HepG2 (cell line): ENCODE results near the gene KAT6B. TPM values are rescaled to one million over a fixed set of nuclear protein-coding genes. Genes with fewer than 3 reads are reported as not detected.

Experiments used
- ATAC-seq: fragments of 200-7000 bp; cut with Tn5 transposase; 3 replicates; pipeline ENCODE4 v1.9.1; 2020; ENCODE audit warnings: mild to moderate bottlenecking, moderate library complexity
- BruUV-seq: library from RNA; stranded (reverse); fragments of 400-500 nt; replicated peaks from 2 replicates; lab custom pipeline; 2021; lab: Mats Ljungman, UMichigan
- CTCF ChIA-PET: fragments of 300-600 bp; formaldehyde crosslinking; extraction: SDS; loops from one replicate; lab custom pipeline; 2021; ENCODE audit warnings: low total read pairs, inconsistent platforms, low intra/inter-chr PET ratio; lab: Yijun Ruan, JAX
- POLR2A ChIA-PET: fragments of 350-600 bp; sonication (Branson Sonifier 250); formaldehyde crosslinking; loops from one replicate; lab custom pipeline; 2020; ENCODE audit warnings: antibody characterized with exemption, inconsistent platforms; lab: Yijun Ruan, JAX
- DNase-seq: peaks from one replicate; pipeline ENCODE4 v3.0.0-alpha.2; 2015; ENCODE audit warnings: low spot score
- FAIRE-seq: peaks from 3 replicates; lab custom pipeline; 2011; peaks lifted over from hg19 to GRCh38; lab: Jason Lieb, UNC
- H2AFZ ChIP-seq: one replicate; pipeline ENCODE4 v1.6.1; 2011; ENCODE audit warnings: low read length, inconsistent platforms
- H3K27ac ChIP-seq: fragments of 300-600 bp; 3 replicates; pipeline ENCODE4 v1.8.0; 2011; ENCODE audit warnings: mixed run types, mild to moderate bottlenecking, mixed read lengths, low read length, inconsistent platforms; ENCODE audit not compliant: insufficient read depth; ENCODE audit errors: extremely low read length
- H3K27me3 ChIP-seq, 2 experiments: fragments of 200-600 bp in 1 of 2; 2 replicates in 1 of 2; 3 replicates in 1 of 2; pipeline versions ENCODE4 v1.6.0 to v1.8.0; 2011; ENCODE audit warnings: low read length in 2 of 2, mild to moderate bottlenecking in 2 of 2, moderate library complexity in 2 of 2, inconsistent platforms in 1 of 2; ENCODE audit not compliant: insufficient read depth in 2 of 2, control insufficient read depth in 1 of 2
- H3K36me3 ChIP-seq, 2 experiments: fragments of 200-600 bp in 1 of 2; replicated peaks in 1 of 2; 2 replicates in 1 of 2; 3 replicates in 1 of 2; pipeline versions ENCODE4 v1.5.1 to v1.8.0; 2011; ENCODE audit warnings: low read length in 2 of 2, inconsistent platforms in 1 of 2; ENCODE audit not compliant: insufficient read depth in 2 of 2, control insufficient read depth in 1 of 2
- H3K4me1 ChIP-seq: 2 replicates; pipeline ENCODE4 v1.5.1; 2012; ENCODE audit warnings: low read length, inconsistent platforms; ENCODE audit not compliant: insufficient read depth
- H3K4me2 ChIP-seq: 2 replicates; pipeline ENCODE4 v1.6.0; 2011; ENCODE audit warnings: low read depth, low read length, inconsistent platforms
- H3K4me3 ChIP-seq, 3 experiments: fragments of 200-600 bp in 1 of 3; sonication (generic), shearing (Covaris generic) in 1 of 3; replicated peaks in 1 of 3; 2 replicates each; pipeline ENCODE4 v1.5.1; 2011 to 2016; ENCODE audit warnings: low read length in 3 of 3, inconsistent platforms in 2 of 3, low read depth in 2 of 3, mild to moderate bottlenecking in 2 of 3, control low read depth in 1 of 3, mixed read lengths in 1 of 3; ENCODE audit not compliant: insufficient read depth in 1 of 3
- H3K79me2 ChIP-seq: one replicate; pipeline ENCODE4 v1.6.1; 2011; ENCODE audit warnings: low read length, inconsistent platforms; ENCODE audit not compliant: insufficient read depth
- H3K9ac ChIP-seq: 2 replicates; pipeline ENCODE4 v1.6.0; 2011; ENCODE audit warnings: mild to moderate bottlenecking, low read depth, low read length, inconsistent platforms; ENCODE audit not compliant: insufficient read depth
- H3K9me3 ChIP-seq: 2 replicates; pipeline ENCODE4 v1.5.1; 2012; ENCODE audit warnings: mild to moderate bottlenecking, low read length
- H4K20me1 ChIP-seq: 2 replicates; pipeline ENCODE4 v1.6.0; 2011; ENCODE audit warnings: inconsistent platforms, mild to moderate bottlenecking, low read length, moderate library complexity; ENCODE audit not compliant: insufficient read depth
- HHEX ChIP-seq: IDR thresholded peaks from 2 replicates; pipeline ENCODE4 v1.6.1; 2016; ENCODE audit warnings: control low read depth
- KDM2A ChIP-seq: sonication (generic); formaldehyde crosslinking; IDR thresholded peaks from 2 replicates; pipeline ENCODE4 v1.4.0; 2020; ENCODE audit warnings: low read depth, missing genetic modification reagents, borderline replicate concordance
- MBD4 ChIP-seq: IDR thresholded peaks from 2 replicates; pipeline ENCODE4 v1.6.1; 2012; ENCODE audit warnings: low read length, inconsistent platforms, borderline replicate concordance
- MTF1 ChIP-seq: sonication (generic); formaldehyde crosslinking; IDR thresholded peaks from 2 replicates; pipeline ENCODE4 v1.5.0; 2020; ENCODE audit warnings: missing genetic modification reagents
- SIN3A ChIP-seq: IDR thresholded peaks from 2 replicates; pipeline ENCODE4 v1.6.1; 2011; ENCODE audit warnings: low read depth, mild to moderate bottlenecking, control low read depth, low read length, borderline replicate concordance
- TAF1 ChIP-seq: sonication (generic); formaldehyde crosslinking; IDR thresholded peaks from 2 replicates; pipeline ENCODE4 v1.4.0; 2020; ENCODE audit warnings: missing genetic modification reagents
- TBX3 ChIP-seq: fragments of 450-650 bp; IDR thresholded peaks from 2 replicates; pipeline ENCODE4 v1.6.1; 2017; ENCODE audit warnings: antibody characterized with exemption, mild to moderate bottlenecking, inconsistent platforms, borderline replicate concordance
- TMF1 ChIP-seq: sonication (generic); formaldehyde crosslinking; IDR thresholded peaks from 2 replicates; pipeline ENCODE4 v1.8.1; 2022; ENCODE audit warnings: low read depth, missing genetic modification reagents
- YEATS2 ChIP-seq: sonication (generic); formaldehyde crosslinking; IDR thresholded peaks from 2 replicates; pipeline ENCODE4 v1.4.0; 2020; ENCODE audit warnings: missing genetic modification reagents, borderline replicate concordance
- ZEB1 ChIP-seq: IDR thresholded peaks from 2 replicates; pipeline ENCODE4 v1.6.1; 2012; ENCODE audit warnings: mild to moderate bottlenecking, low read depth, inconsistent platforms; ENCODE audit not compliant: insufficient replicate concordance
- ZNF160 ChIP-seq: sonication (generic); formaldehyde crosslinking; IDR thresholded peaks from 2 replicates; pipeline ENCODE4 v1.8.0; 2022; ENCODE audit warnings: mild to moderate bottlenecking, inconsistent platforms, missing genetic modification reagents
- ZNF224 ChIP-seq: sonication (generic); formaldehyde crosslinking; IDR thresholded peaks from 2 replicates; pipeline ENCODE4 v1.5.0; 2020; ENCODE audit warnings: mild to moderate bottlenecking, missing genetic modification reagents
- ZNF274 ChIP-seq: sonication (generic); formaldehyde crosslinking; IDR thresholded peaks from 2 replicates; pipeline ENCODE4 v1.5.1; 2020; ENCODE audit warnings: mild to moderate bottlenecking, missing genetic modification reagents
- WGBS: methylation state at CpG from one replicate; pipeline ENCODE4 v1.1.6; 2017; ENCODE audit warnings: low lambda C conversion rate; 5-methylcytosine and 5-hydroxymethylcytosine counted together
- in situ Hi-C: cut with HindIII; loops from 2 replicates; pipeline ENCODE4 v1.10.0; 2017; ENCODE audit warnings: low pct_unique_long_range_greater_than_20kb; ENCODE audit not compliant: extremely low pct_ligation_motif_present
- intact Hi-C: fragments of 100-400 bp; cut with micrococcal nuclease; formaldehyde crosslinking; loops from one replicate; pipeline ENCODE4 v1.10.0; 2022; ENCODE audit not compliant: unreplicated experiment
- polyA plus RNA-seq, 8 experiments: library from polyadenylated mRNA; depleted of rRNA in 3 of 8; stranded (reverse) in 7 of 8; unstranded in 1 of 8; fragments of >200 nt; fragmentation: Illumina TruSeq in 4 of 8; extraction: Trizol in 4 of 8; gene quantifications; 2 replicates each; pipeline versions ENCODE4 v1.2.1 to v1.2.3, GENCODE V29; 2011 to 2016; ENCODE audit warnings: low read depth in 4 of 8, missing spikeins in 1 of 8, mixed read lengths in 1 of 8; ENCODE audit not compliant: insufficient read depth in 1 of 8
- total RNA-seq, 5 experiments: library from RNA; depleted of rRNA; stranded (reverse); fragments of >200 nt; fragmentation: Illumina TruSeq; extraction: Trizol; gene quantifications; 2 replicates each; pipeline ENCODE4 v1.2.3, GENCODE V29; 2016; ENCODE audit warnings: low read depth in 1 of 5
- TF ChIP-seq, protein P1 (sequence below): sonication (generic); formaldehyde crosslinking; IDR thresholded peaks from 2 replicates; pipeline ENCODE4 v1.4.0; 2020; ENCODE audit warnings: missing genetic modification reagents, low read depth, mild to moderate bottlenecking, borderline replicate concordance
- TF ChIP-seq, protein P2 (sequence below): sonication (generic); formaldehyde crosslinking; IDR thresholded peaks from 2 replicates; pipeline ENCODE4 v1.8.0; 2022; ENCODE audit warnings: mild to moderate bottlenecking, missing genetic modification reagents, borderline replicate concordance
- TF ChIP-seq, protein P3 (sequence below): IDR thresholded peaks from 2 replicates; pipeline ENCODE4 v1.6.1; 2018; ENCODE audit warnings: missing genetic modification reagents, mild to moderate bottlenecking, missing compliant biosample characterization
- TF ChIP-seq, protein P4 (sequence below): sonication (generic); formaldehyde crosslinking; IDR thresholded peaks from 2 replicates; pipeline ENCODE4 v1.4.0; 2020; ENCODE audit warnings: mild to moderate bottlenecking, missing genetic modification reagents

Gene KAT6B
- total and polyA plus RNA-seq, 2 of the 13 experiments (the other 11 are each of a cell fraction or from before 2014, with no cell fraction given), result 3.0 to 9.5 TPM

DNA sequence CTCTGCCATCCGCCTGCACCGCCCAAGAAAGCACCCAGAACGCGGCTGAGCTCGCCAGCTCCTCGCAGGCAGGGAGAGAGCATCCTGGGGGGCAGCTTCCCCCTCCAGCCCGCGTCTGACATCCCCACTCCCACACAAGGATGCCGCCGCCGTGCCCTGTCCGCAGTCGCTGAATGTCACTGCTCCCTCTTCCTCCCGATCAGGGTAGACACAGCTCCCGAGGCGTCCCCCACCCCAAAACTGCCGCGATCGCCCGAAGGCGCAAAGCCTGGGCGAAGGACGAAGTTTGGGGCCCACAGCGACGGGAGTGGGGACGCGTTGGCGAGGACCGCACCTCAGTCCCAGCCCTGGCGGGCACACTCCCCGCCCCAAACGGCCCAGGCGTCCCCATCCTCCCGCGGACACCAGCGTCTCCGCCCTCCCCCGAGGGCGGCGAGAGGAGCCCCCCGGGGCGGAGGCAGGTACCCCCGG is 1.5 kb upstream of the KAT6B start (continued):
- TF ChIP-seq, protein P1, sequence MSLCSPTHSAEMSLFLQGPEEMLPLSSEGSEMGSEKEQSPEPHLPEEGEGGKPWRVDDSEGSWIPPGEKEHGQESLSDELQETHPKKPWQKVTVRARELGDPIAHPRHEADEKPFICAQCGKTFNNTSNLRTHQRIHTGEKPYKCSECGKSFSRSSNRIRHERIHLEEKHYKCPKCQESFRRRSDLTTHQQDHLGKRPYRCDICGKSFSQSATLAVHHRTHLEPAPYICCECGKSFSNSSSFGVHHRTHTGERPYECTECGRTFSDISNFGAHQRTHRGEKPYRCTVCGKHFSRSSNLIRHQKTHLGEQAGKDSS (CRISPR knock-in tag), result peak; percentile 23; the same call in 1 of the 2 replicates

DNA sequence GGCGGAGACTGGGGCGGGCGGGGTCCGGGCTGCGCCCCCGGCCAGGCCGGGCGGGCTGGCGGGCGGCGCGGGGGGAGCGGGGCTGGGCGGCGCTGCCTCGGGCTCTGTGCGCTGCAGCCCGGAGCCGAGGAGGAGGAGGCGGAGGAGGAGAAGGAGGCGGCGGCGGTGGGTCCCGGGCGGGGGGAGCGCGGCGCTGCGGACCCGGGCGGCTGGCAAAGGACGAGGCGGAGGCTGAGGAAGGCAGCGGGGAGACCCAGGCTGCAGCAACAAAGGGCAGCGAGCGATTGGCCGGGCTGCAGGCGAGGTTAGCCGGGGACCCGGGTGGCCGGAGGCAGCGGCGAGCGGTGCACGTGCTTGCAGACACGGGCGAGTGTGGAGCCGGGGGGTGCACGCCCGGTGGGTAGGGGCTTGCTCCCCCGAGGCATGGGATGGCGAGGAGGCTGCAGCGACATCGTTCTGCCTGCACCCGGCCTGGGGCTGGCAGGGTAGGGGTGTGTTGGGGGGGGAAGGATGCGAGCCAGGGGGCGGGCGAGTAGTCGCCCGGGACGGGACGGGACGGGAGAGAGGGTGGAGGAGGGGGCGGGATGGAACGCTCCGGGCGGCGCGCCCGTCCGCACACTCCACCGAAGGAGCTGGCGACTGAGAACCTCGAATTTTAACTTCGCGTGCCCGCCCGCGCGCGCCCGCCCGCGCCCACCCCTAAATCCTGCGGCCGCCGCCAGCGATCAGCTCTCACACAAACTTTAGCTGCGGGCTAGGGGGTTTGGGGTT is 844 bp upstream of the KAT6B start:
- in situ Hi-C loops (no loop called here), intact Hi-C loops (loop anchor here (2.0 to 10.0 kb wide), 2 partner anchors 61 to 197 kb away; no protein-coding TSS in a partner anchor)
- H3K27me3 ChIP-seq, result no peaks in the 10 kb centered on the region
- 0% methylated on average over 18 of the region's 89 CpGs for WGBS
- BruUV-seq, result no TSS peak
- FAIRE-seq (no peak), ATAC-seq (peak; percentile 35), DNase-seq (no peak)
- H3K36me3 ChIP-seq, result 0 out of 5 replicates have a peak, but pooled peaks cover 2 to 5% of the 10 kb centered on the region in 2 experiments
- POLR2A ChIA-PET, result interaction anchor here (0.6 to 1.2 kb wide), 7 partner anchors 121 to 947 kb away, joined by 3 to 4 read pairs (median 3); no protein-coding TSS in a partner anchor
- H3K9ac ChIP-seq, result peak overlapping the region; percentile 76
- H3K79me2 ChIP-seq, result peaks cover 24% of the 10 kb centered on the region
- peak overlapping the region; percentile 82 for H3K4me2 ChIP-seq
- H3K4me1 ChIP-seq, result peaks cover 52% of the 10 kb centered on the region
- peak overlapping the region; percentile 83 to 97 (median 90) for H3K4me3 ChIP-seq
- H3K27ac ChIP-seq, result peak overlapping the region; percentile 80
- peaks cover 3% of the 10 kb centered on the region; the same call in 1 of the 2 replicates for H4K20me1 ChIP-seq
- CTCF ChIA-PET, result no interaction called here
- no peaks in the 10 kb centered on the region for H3K9me3 ChIP-seq
- no peak overlapping the region for H2AFZ ChIP-seq
- no peak for TF ChIP-seq ZNF274 (CRISPR knock-in tag)
- TF ChIP-seq, protein P2, sequence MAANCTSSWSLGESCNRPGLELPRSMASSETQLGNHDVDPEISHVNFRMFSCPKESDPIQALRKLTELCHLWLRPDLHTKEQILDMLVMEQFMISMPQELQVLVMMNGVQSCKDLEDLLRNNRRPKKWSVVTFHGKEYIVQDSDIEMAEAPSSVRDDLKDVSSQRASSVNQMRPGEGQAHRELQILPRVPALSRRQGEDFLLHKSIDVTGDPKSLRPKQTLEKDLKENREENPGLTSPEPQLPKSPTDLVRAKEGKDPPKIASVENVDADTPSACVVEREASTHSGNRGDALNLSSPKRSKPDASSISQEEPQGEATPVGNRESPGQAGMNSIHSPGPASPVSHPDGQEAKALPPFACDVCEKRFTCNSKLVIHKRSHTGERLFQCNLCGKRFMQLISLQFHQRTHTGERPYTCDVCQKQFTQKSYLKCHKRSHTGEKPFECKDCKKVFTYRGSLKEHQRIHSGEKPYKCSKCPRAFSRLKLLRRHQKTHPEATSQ (CRISPR knock-in tag), result 0 out of 2 replicates have a peak, but pooled peaks have one; percentile 26
- TF ChIP-seq ZNF160 (CRISPR knock-in tag), result no peak
- no peak for TF ChIP-seq HHEX (CRISPR knock-in tag)
- peak; percentile 64; the same call in 1 of the 2 replicates for TF ChIP-seq KDM2A (CRISPR knock-in tag)
- TF ChIP-seq, protein P3, sequence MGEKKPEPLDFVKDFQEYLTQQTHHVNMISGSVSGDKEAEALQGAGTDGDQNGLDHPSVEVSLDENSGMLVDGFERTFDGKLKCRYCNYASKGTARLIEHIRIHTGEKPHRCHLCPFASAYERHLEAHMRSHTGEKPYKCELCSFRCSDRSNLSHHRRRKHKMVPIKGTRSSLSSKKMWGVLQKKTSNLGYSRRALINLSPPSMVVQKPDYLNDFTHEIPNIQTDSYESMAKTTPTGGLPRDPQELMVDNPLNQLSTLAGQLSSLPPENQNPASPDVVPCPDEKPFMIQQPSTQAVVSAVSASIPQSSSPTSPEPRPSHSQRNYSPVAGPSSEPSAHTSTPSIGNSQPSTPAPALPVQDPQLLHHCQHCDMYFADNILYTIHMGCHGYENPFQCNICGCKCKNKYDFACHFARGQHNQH (CRISPR knock-in tag), result no peak
- no peak for TF ChIP-seq YEATS2 (CRISPR knock-in tag)
- TF ChIP-seq, protein P4, sequence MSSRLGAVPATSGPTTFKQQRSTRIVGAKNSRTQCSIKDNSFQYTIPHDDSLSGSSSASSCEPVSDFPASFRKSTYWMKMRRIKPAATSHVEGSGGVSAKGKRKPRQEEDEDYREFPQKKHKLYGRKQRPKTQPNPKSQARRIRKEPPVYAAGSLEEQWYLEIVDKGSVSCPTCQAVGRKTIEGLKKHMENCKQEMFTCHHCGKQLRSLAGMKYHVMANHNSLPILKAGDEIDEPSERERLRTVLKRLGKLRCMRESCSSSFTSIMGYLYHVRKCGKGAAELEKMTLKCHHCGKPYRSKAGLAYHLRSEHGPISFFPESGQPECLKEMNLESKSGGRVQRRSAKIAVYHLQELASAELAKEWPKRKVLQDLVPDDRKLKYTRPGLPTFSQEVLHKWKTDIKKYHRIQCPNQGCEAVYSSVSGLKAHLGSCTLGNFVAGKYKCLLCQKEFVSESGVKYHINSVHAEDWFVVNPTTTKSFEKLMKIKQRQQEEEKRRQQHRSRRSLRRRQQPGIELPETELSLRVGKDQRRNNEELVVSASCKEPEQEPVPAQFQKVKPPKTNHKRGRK (CRISPR knock-in tag), result no peak
- TF ChIP-seq MTF1 (CRISPR knock-in tag), result no peak
- no peak for TF ChIP-seq ZNF224 (CRISPR knock-in tag)
- 0 out of 2 replicates have a peak, but pooled peaks have one; percentile 45 for TF ChIP-seq TMF1 (CRISPR knock-in tag)
- no peak; the same call in 1 of the 2 replicates for TF ChIP-seq TAF1 (CRISPR knock-in tag)
- no peak for TF ChIP-seq ZEB1
- no peak for TF ChIP-seq TBX3
- TF ChIP-seq MBD4, result no peak
- peak; percentile 35; the same call in 1 of the 2 replicates for TF ChIP-seq SIN3A
